Tibial nerve (tissue), 4 donors: Measurements from ENCODE around the gene TLCD2. TPM values are rescaled to one million over a fixed set of nuclear protein-coding genes. Genes with fewer than 3 reads are reported as not detected.
A peak's percentile ranks its signal among the peaks of the same experiment; 100 is the strongest.

Experiments used
- DNase-seq, 2 donors: peaks; one replicate each; pipeline ENCODE4 v3.0.0-alpha.2; 2019; ENCODE audit warnings: low spot score in 2 of 2
- H3K27ac ChIP-seq, 4 donors: fragments of 200-600 bp; sonication (generic) in 3 of 4; one replicate each; pipeline ENCODE4 v1.5.1; 2017 to 2019; ENCODE audit warnings: mild to moderate bottlenecking in 1 of 4
- H3K27me3 ChIP-seq, 2 donors: fragments of 200-600 bp; sonication (generic) in 1 of 2; one replicate each; pipeline versions ENCODE4 v1.5.1 to v1.6.0; 2017 to 2019
- H3K36me3 ChIP-seq, 3 donors: fragments of 200-600 bp; sonication (generic); one replicate each; pipeline ENCODE4 v1.5.1; 2018 to 2019
- H3K4me1 ChIP-seq, 4 donors: fragments of 200-600 bp; sonication (generic) in 3 of 4; one replicate each; pipeline ENCODE4 v1.5.1; 2017 to 2019
- H3K4me3 ChIP-seq, 4 donors: fragments of 200-600 bp; sonication (generic) in 3 of 4; one replicate each; pipeline ENCODE4 v1.5.1; 2017 to 2019; ENCODE audit warnings: mild to moderate bottlenecking in 1 of 4, moderate library complexity in 1 of 4
- H3K9me3 ChIP-seq, 4 donors: fragments of 200-600 bp; sonication (generic) in 3 of 4; one replicate each; pipeline ENCODE4 v1.5.1; 2017 to 2019
- CTCF ChIP-seq, 5 experiments: fragments of 200-600 bp in 3 of 5; fragments of 450-650 bp in 2 of 5; sonication (generic) in 3 of 5; IDR thresholded peaks; one replicate each; pipeline ENCODE4 v1.5.1; 2016 to 2019; ENCODE audit warnings: antibody characterized with exemption in 5 of 5, mild to moderate bottlenecking in 3 of 5, moderate library complexity in 2 of 5
- EP300 ChIP-seq, 2 donors: sonication (generic); formaldehyde crosslinking; IDR thresholded peaks; one replicate each; pipeline ENCODE4 v1.6.1; 2017; ENCODE audit warnings: antibody characterized with exemption in 2 of 2, mild to moderate bottlenecking in 1 of 2
- POLR2A ChIP-seq, 2 donors: fragments of 450-650 bp; IDR thresholded peaks; one replicate each; pipeline ENCODE4 v1.6.1; 2017; ENCODE audit warnings: antibody characterized with exemption in 2 of 2, mild to moderate bottlenecking in 2 of 2, moderate library complexity in 2 of 2
- whole genome bisulfite sequencing, 2 donors: methylation state at CpG; one replicate each; pipeline ENCODE4 v1.1.5; 2018; 5-methylcytosine and 5-hydroxymethylcytosine counted together
- total RNA-seq, 4 donors: library from RNA; depleted of rRNA; stranded (reverse); fragments of >200 nt; gene quantifications; one replicate each; pipeline ENCODE4 v1.1.0, GENCODE V29; 2016

Gene TLCD2
- total RNA-seq, 4 donors from 2014 or later: 7.5 to 11.8 (median 11.1) TPM

- no peak for DNase-seq
- Histone ChIP-seq H3K4me1 (peaks cover 0 to 23% (median 4%) of the 10 kb centered on the region in 4 donors), H3K9me3 (no peaks in the 10 kb centered on the region), H3K27me3 (no peaks in the 10 kb centered on the region), H3K27ac (peak overlapping the region in 1 of 4 donors; percentile 2), H3K36me3 (no peaks in the 10 kb centered on the region), H3K4me3 (no peak overlapping the region)
- 67 to 79% methylated on average over 9 of the region's 9 CpGs for WGBS, 2 donors
- TF ChIP-seq POLR2A (IDR thresholded peaks at IDR 0.05) (no peak), EP300 (IDR thresholded peaks at IDR 0.05) (no peak), CTCF (IDR thresholded peaks at IDR 0.05) (no peak)
Measured at GRCh38 chr17:1750628-1751027, 40.5 kb upstream of the TLCD2 start.

GRCh38 chr17:1746975-1747543 lies 36.9 kb upstream of the TLCD2 start:
- WGBS, 2 donors: 74 to 81% methylated on average over 20 to 22 of the region's 22 CpGs

GRCh38 chr17:1745513-1746020 lies 35.4 kb upstream of the TLCD2 start:
- no peak for TF ChIP-seq CTCF (IDR thresholded peaks at IDR 0.05)
- TF ChIP-seq EP300 (IDR thresholded peaks at IDR 0.05): no peak
- TF ChIP-seq POLR2A (IDR thresholded peaks at IDR 0.05): no peak
- H3K27me3 ChIP-seq: no peaks in the 10 kb centered on the region
- H3K27ac ChIP-seq: peak overlapping the region in 1 of 4 donors; percentile 63
- H3K4me1 ChIP-seq: peaks cover 0 to 20% (median 0%) of the 10 kb centered on the region in 4 donors
- H3K4me3 ChIP-seq: no peak overlapping the region
- WGBS, 2 donors: 85 to 91% methylated on average over 11 to 12 of the region's 12 CpGs
- no peak for DNase-seq
- H3K9me3 ChIP-seq: no peaks in the 10 kb centered on the region
- H3K36me3 ChIP-seq: no peaks in the 10 kb centered on the region

More at GRCh38 chr17:1746975-1747543, 36.9 kb upstream of the TLCD2 start:
- Histone ChIP-seq H3K36me3 (no peaks in the 10 kb centered on the region), H3K9me3 (no peaks in the 10 kb centered on the region), H3K27me3 (no peaks in the 10 kb centered on the region), H3K27ac (peak overlapping the region in 3 of 4 donors; percentile 62 to 82 (median 77)), H3K4me1 (peaks cover 0 to 25% (median under 1%) of the 10 kb centered on the region in 4 donors), H3K4me3 (no peak overlapping the region)
- peak in 1 of 2 donors; percentile 56 for DNase-seq
- peak; percentile 93 to 94 for TF ChIP-seq EP300 (IDR thresholded peaks at IDR 0.05)
- TF ChIP-seq CTCF (IDR thresholded peaks at IDR 0.05): no peak
- TF ChIP-seq POLR2A (IDR thresholded peaks at IDR 0.05): no peak

GRCh38 chr17:1744551-1745512 lies 34.7 kb upstream of the TLCD2 start:
- DNase-seq: no peak
- Histone ChIP-seq H3K27me3 (no peaks in the 10 kb centered on the region), H3K36me3 (no peaks in the 10 kb centered on the region), H3K4me3 (no peak overlapping the region), H3K4me1 (peaks cover 0 to 20% (median 0%) of the 10 kb centered on the region in 4 donors), H3K9me3 (no peaks in the 10 kb centered on the region), H3K27ac (peak overlapping the region in 1 of 4 donors; percentile 63)
- 78 to 82% methylated on average over 28 to 29 of the region's 29 CpGs for WGBS, 2 donors
- TF ChIP-seq POLR2A (IDR thresholded peaks at IDR 0.05) (no peak), EP300 (IDR thresholded peaks at IDR 0.05) (no peak)

GRCh38 chr17:1743088-1743439 lies 32.9 kb upstream of the TLCD2 start:
- Histone ChIP-seq H3K27ac (peak overlapping the region in 2 of 4 donors; percentile 30 to 58), H3K4me1 (peaks cover 0 to 20% (median 0%) of the 10 kb centered on the region in 4 donors)
- WGBS, 2 donors: 85 to 88% methylated on average over 2 of the region's 2 CpGs

More at GRCh38 chr17:1743088-1743439, 32.9 kb upstream of the TLCD2 start:
- peaks cover 0 to 6% (median 0%) of the 10 kb centered on the region in 3 donors for H3K36me3 ChIP-seq
- H3K4me3 ChIP-seq: no peak overlapping the region
- H3K27me3 ChIP-seq: no peaks in the 10 kb centered on the region
- TF ChIP-seq EP300 (IDR thresholded peaks at IDR 0.05) (no peak), POLR2A (IDR thresholded peaks at IDR 0.05) (no peak), CTCF (IDR thresholded peaks at IDR 0.05) (no peak)
- no peak for DNase-seq
- H3K9me3 ChIP-seq: no peaks in the 10 kb centered on the region
